ENCODE measurements around the gene DAP.

The DAP gene

GRCh38 chr5:10705747-10706146 lies 55.3 kb downstream of the DAP start:
- DNase-seq (ENCODE audit: low spot score): no peak
- Histone ChIP-seq H3K4me2 (ENCODE audit: insufficient read depth, low read length, poor library complexity, severe bottlenecking) (no peak overlapping the region), H3K27me3 (ENCODE audit: control insufficient read depth in 3 of 3, insufficient read depth in 3 of 3, low read depth in 1 of 3, low read length in 3 of 3) (no peaks in the 10 kb centered on the region), H2BK5ac (ENCODE audit: low read length) (no peak overlapping the region), H3K18ac (ENCODE audit: low read length) (no peak overlapping the region), H2BK120ac (ENCODE audit: low read depth, low read length) (no peak overlapping the region), H3K4ac (ENCODE audit: low read length) (no peak overlapping the region), H3K4me3 (ENCODE audit: low read length in 2 of 2) (no peak overlapping the region), H2AFZ (ENCODE audit: low read length) (no peak overlapping the region), H3K27ac (replicated peaks; ENCODE audit: low read length) (no peak overlapping the region), H2BK12ac (ENCODE audit: low read length) (no peak overlapping the region), H3K4me1 (ENCODE audit: control insufficient read depth in 2 of 2, insufficient read depth in 1 of 2, low read depth in 1 of 2, low read length in 2 of 2) (peaks cover 0 to 2% of the 10 kb centered on the region in 2 donors), H3K79me1 (ENCODE audit: low read depth, low read length) (peaks cover 5% of the 10 kb centered on the region), H3K36me3 (replicated peaks in 1 of 2; ENCODE audit: control insufficient read depth in 2 of 2, insufficient read depth in 2 of 2, low read length in 2 of 2) (peaks cover 0 to 4% of the 10 kb centered on the region in 2 donors), H2BK15ac (ENCODE audit: low read length) (no peak overlapping the region), H3K9me3 (replicated peaks in 1 of 2; ENCODE audit: control insufficient read depth in 2 of 2, insufficient read depth in 1 of 2, low read depth in 1 of 2, low read length in 2 of 2) (no peaks in the 10 kb centered on the region), H4K8ac (ENCODE audit: low read depth, low read length) (no peak overlapping the region), H3K9ac (ENCODE audit: low read depth, low read length, poor library complexity) (no peak overlapping the region), H4K91ac (ENCODE audit: low read depth, low read length, poor library complexity) (no peak overlapping the region), H2AK5ac (ENCODE audit: low read depth, low read length) (no peak overlapping the region), H3K14ac (ENCODE audit: low read length) (no peak overlapping the region), H3K23ac (ENCODE audit: low read depth, low read length, poor library complexity) (no peak overlapping the region)
- WGBS, 2 donors (ENCODE audit: extremely low coverage in 2 of 2, insufficient read length in 2 of 2, insufficient replicate concordance in 1 of 2): no CpG with 5 or more reads among the region's 2 CpGs

GRCh38 chr5:10704949-10705621 lies 55.9 kb downstream of the DAP start:
- Histone ChIP-seq H3K79me1 (ENCODE audit: low read depth, low read length) (peaks cover 7% of the 10 kb centered on the region), H3K14ac (ENCODE audit: low read length) (no peak overlapping the region), H2BK5ac (ENCODE audit: low read length) (no peak overlapping the region), H3K4me3 (ENCODE audit: low read length in 2 of 2) (no peak overlapping the region), H3K9ac (ENCODE audit: low read depth, low read length, poor library complexity) (no peak overlapping the region), H2BK12ac (ENCODE audit: low read length) (no peak overlapping the region), H2BK15ac (ENCODE audit: low read length) (no peak overlapping the region), H4K8ac (ENCODE audit: low read depth, low read length) (no peak overlapping the region), H3K4me2 (ENCODE audit: insufficient read depth, low read length, poor library complexity, severe bottlenecking) (no peak overlapping the region), H2AK5ac (ENCODE audit: low read depth, low read length) (no peak overlapping the region), H4K91ac (ENCODE audit: low read depth, low read length, poor library complexity) (no peak overlapping the region), H3K27me3 (ENCODE audit: control insufficient read depth in 3 of 3, insufficient read depth in 3 of 3, low read depth in 1 of 3, low read length in 3 of 3) (no peaks in the 10 kb centered on the region), H3K36me3 (replicated peaks in 1 of 2; ENCODE audit: control insufficient read depth in 2 of 2, insufficient read depth in 2 of 2, low read length in 2 of 2) (peaks cover 0 to 4% of the 10 kb centered on the region in 2 donors), H3K4ac (ENCODE audit: low read length) (no peak overlapping the region), H2AFZ (ENCODE audit: low read length) (no peak overlapping the region), H3K9me3 (replicated peaks in 1 of 2; ENCODE audit: control insufficient read depth in 2 of 2, insufficient read depth in 1 of 2, low read depth in 1 of 2, low read length in 2 of 2) (no peaks in the 10 kb centered on the region), H3K18ac (ENCODE audit: low read length) (no peak overlapping the region), H3K27ac (replicated peaks; ENCODE audit: low read length) (no peak overlapping the region), H2BK120ac (ENCODE audit: low read depth, low read length) (no peak overlapping the region), H3K23ac (ENCODE audit: low read depth, low read length, poor library complexity) (no peak overlapping the region), H3K4me1 (ENCODE audit: control insufficient read depth in 2 of 2, insufficient read depth in 1 of 2, low read depth in 1 of 2, low read length in 2 of 2) (peaks cover 0 to 2% of the 10 kb centered on the region in 2 donors)
- WGBS, 2 donors (ENCODE audit: extremely low coverage in 2 of 2, insufficient read length in 2 of 2, insufficient replicate concordance in 1 of 2): no CpG with 5 or more reads among the region's 10 CpGs
- DNase-seq (ENCODE audit: low spot score): no peak

- Histone ChIP-seq H2BK15ac (ENCODE audit: low read length) (no peak overlapping the region), H3K23ac (ENCODE audit: low read depth, low read length, poor library complexity) (no peak overlapping the region), H3K4ac (ENCODE audit: low read length) (no peak overlapping the region), H3K27me3 (ENCODE audit: control insufficient read depth in 3 of 3, insufficient read depth in 3 of 3, low read depth in 1 of 3, low read length in 3 of 3) (no peaks in the 10 kb centered on the region), H2AK5ac (ENCODE audit: low read depth, low read length) (no peak overlapping the region), H3K4me2 (ENCODE audit: insufficient read depth, low read length, poor library complexity, severe bottlenecking) (no peak overlapping the region), H3K9ac (ENCODE audit: low read depth, low read length, poor library complexity) (no peak overlapping the region), H3K4me3 (ENCODE audit: low read length in 2 of 2) (no peak overlapping the region), H2BK120ac (ENCODE audit: low read depth, low read length) (no peak overlapping the region), H4K8ac (ENCODE audit: low read depth, low read length) (no peak overlapping the region), H2BK12ac (ENCODE audit: low read length) (no peak overlapping the region), H3K18ac (ENCODE audit: low read length) (peak overlapping the region; percentile 16), H3K4me1 (ENCODE audit: control insufficient read depth in 2 of 2, insufficient read depth in 1 of 2, low read depth in 1 of 2, low read length in 2 of 2) (peaks cover 0 to 2% of the 10 kb centered on the region in 2 donors), H2AFZ (ENCODE audit: low read length) (no peak overlapping the region), H3K79me1 (ENCODE audit: low read depth, low read length) (peaks cover 7% of the 10 kb centered on the region), H3K9me3 (replicated peaks in 1 of 2; ENCODE audit: control insufficient read depth in 2 of 2, insufficient read depth in 1 of 2, low read depth in 1 of 2, low read length in 2 of 2) (no peaks in the 10 kb centered on the region), H4K91ac (ENCODE audit: low read depth, low read length, poor library complexity) (no peak overlapping the region), H2BK5ac (ENCODE audit: low read length) (no peak overlapping the region), H3K14ac (ENCODE audit: low read length) (no peak overlapping the region), H3K36me3 (replicated peaks in 1 of 2; ENCODE audit: control insufficient read depth in 2 of 2, insufficient read depth in 2 of 2, low read length in 2 of 2) (peaks cover 0 to 4% of the 10 kb centered on the region in 2 donors), H3K27ac (replicated peaks; ENCODE audit: low read length) (no peak overlapping the region)
- no peak for DNase-seq (ENCODE audit: low spot score)
- WGBS, 2 donors (ENCODE audit: extremely low coverage in 2 of 2, insufficient read length in 2 of 2, insufficient replicate concordance in 1 of 2): no CpG with 5 or more reads among the region's 5 CpGs
Measured at GRCh38 chr5:10703676-10704075, 57.4 kb downstream of the DAP start.

GRCh38 chr5:10702911-10703491 lies 58.0 kb downstream of the DAP start:
- no peak overlapping the region for H3K27ac ChIP-seq (replicated peaks; ENCODE audit: low read length)

More at GRCh38 chr5:10702911-10703491, 58.0 kb downstream of the DAP start:
- Histone ChIP-seq H3K4me3 (ENCODE audit: low read length in 2 of 2) (no peak overlapping the region), H3K9ac (ENCODE audit: low read depth, low read length, poor library complexity) (no peak overlapping the region), H2AK5ac (ENCODE audit: low read depth, low read length) (no peak overlapping the region), H3K27me3 (ENCODE audit: control insufficient read depth in 3 of 3, insufficient read depth in 3 of 3, low read depth in 1 of 3, low read length in 3 of 3) (no peaks in the 10 kb centered on the region), H2BK15ac (ENCODE audit: low read length) (no peak overlapping the region), H4K8ac (ENCODE audit: low read depth, low read length) (no peak overlapping the region), H3K9me3 (replicated peaks in 1 of 2; ENCODE audit: control insufficient read depth in 2 of 2, insufficient read depth in 1 of 2, low read depth in 1 of 2, low read length in 2 of 2) (no peaks in the 10 kb centered on the region), H4K91ac (ENCODE audit: low read depth, low read length, poor library complexity) (no peak overlapping the region), H3K4me2 (ENCODE audit: insufficient read depth, low read length, poor library complexity, severe bottlenecking) (no peak overlapping the region), H3K36me3 (replicated peaks in 1 of 2; ENCODE audit: control insufficient read depth in 2 of 2, insufficient read depth in 2 of 2, low read length in 2 of 2) (peaks cover 0 to 4% of the 10 kb centered on the region in 2 donors), H2AFZ (ENCODE audit: low read length) (no peak overlapping the region), H3K14ac (ENCODE audit: low read length) (no peak overlapping the region), H3K79me1 (ENCODE audit: low read depth, low read length) (peaks cover 6% of the 10 kb centered on the region), H3K18ac (ENCODE audit: low read length) (no peak overlapping the region), H2BK120ac (ENCODE audit: low read depth, low read length) (no peak overlapping the region), H3K23ac (ENCODE audit: low read depth, low read length, poor library complexity) (no peak overlapping the region), H2BK12ac (ENCODE audit: low read length) (no peak overlapping the region), H3K4me1 (ENCODE audit: control insufficient read depth in 2 of 2, insufficient read depth in 1 of 2, low read depth in 1 of 2, low read length in 2 of 2) (peaks cover 0 to 2% of the 10 kb centered on the region in 2 donors), H2BK5ac (ENCODE audit: low read length) (no peak overlapping the region), H3K4ac (ENCODE audit: low read length) (no peak overlapping the region)
- WGBS, 2 donors (ENCODE audit: extremely low coverage in 2 of 2, insufficient read length in 2 of 2, insufficient replicate concordance in 1 of 2): no CpG with 5 or more reads among the region's 7 CpGs
- DNase-seq (ENCODE audit: low spot score): no peak
